HCT116 (cell line): ENCODE measurements around the gene CD164L2. TPM values are rescaled to one million over a fixed set of nuclear protein-coding genes. Genes with fewer than 3 reads are reported as not detected.

ENCODE experiments used
- ATAC-seq: fragments of 200-7000 bp; cut with Tn5 transposase; 2 replicates; pipeline ENCODE4 v1.9.1; 2020; ENCODE audit warnings: mild to moderate bottlenecking, moderate library complexity
- BruUV-seq: library from RNA; stranded (reverse); fragments of 400-500 nt; replicated peaks from 2 replicates; lab custom pipeline; 2021; lab: Mats Ljungman, UMichigan
- CTCF ChIA-PET: fragments of 300-600 bp; sonication (Branson Sonifier 250); formaldehyde crosslinking; loops from one replicate; lab custom pipeline; 2021; ENCODE audit warnings: antibody characterized with exemption; lab: Charles Lee
- POLR2A ChIA-PET: fragments of 300-600, 350-600 bp; sonication (Branson Sonifier 250); formaldehyde crosslinking; loops from one replicate; lab custom pipeline; 2021; ENCODE audit warnings: antibody characterized with exemption; lab: Charles Lee
- RAD21 ChIA-PET, 2 experiments: fragments of 300-600 bp; sonication (Branson Sonifier 250); formaldehyde crosslinking; loops; one replicate each; lab custom pipeline; 2023; ENCODE audit warnings: low total read pairs in 2 of 2; ENCODE audit not compliant: uncharacterized antibody in 2 of 2, unreplicated experiment in 2 of 2, low non-redundant PET in 1 of 2; lab: Charles Lee
- DNase-seq: peaks from one replicate; pipeline ENCODE4 v3.0.0-alpha.2; 2010; ENCODE audit warnings: low read depth, low spot score
- H2AFZ ChIP-seq: fragments of 200-600 bp; shearing (Covaris generic), sonication (generic); 2 replicates; pipeline ENCODE4 v1.6.1; 2017; ENCODE audit warnings: low read depth, mixed run types, mixed read lengths, antibody characterized with exemption, low read length; ENCODE audit not compliant: poor library complexity, severe bottlenecking
- H3K27ac ChIP-seq: 2 replicates; pipeline ENCODE4 v1.5.1; 2012; ENCODE audit warnings: low read depth, low read length
- H3K27me3 ChIP-seq: fragments of 200-600 bp; sonication (generic); 2 replicates; pipeline ENCODE4 v1.6.1; 2016; ENCODE audit warnings: mixed run types, low read length, mixed read lengths; ENCODE audit not compliant: insufficient read depth
- H3K36me3 ChIP-seq, 2 experiments: fragments of 200-500 bp in 1 of 2; fragments of 200-600 bp in 1 of 2; sonication (Bioruptor generic) in 1 of 2; sonication (generic) in 1 of 2; 2 replicates each; pipeline versions ENCODE4 v1.5.1 to v1.6.1; 2014 to 2016; ENCODE audit warnings: low read length in 2 of 2, inconsistent platforms in 1 of 2, mixed read lengths in 1 of 2, mixed run types in 1 of 2; ENCODE audit not compliant: insufficient read depth in 2 of 2, control insufficient read depth in 1 of 2
- H3K4me1 ChIP-seq, 2 experiments: fragments of 200-600 bp in 1 of 2; sonication (generic) in 1 of 2; 2 replicates each; pipeline versions ENCODE4 v1.5.1 to v1.6.1; 2012 to 2017; ENCODE audit warnings: low read length in 2 of 2, inconsistent platforms in 1 of 2, mild to moderate bottlenecking in 1 of 2, mixed read lengths in 1 of 2, mixed run types in 1 of 2, moderate library complexity in 1 of 2; ENCODE audit not compliant: insufficient read depth in 2 of 2, control insufficient read depth in 1 of 2
- H3K4me2 ChIP-seq: fragments of 200-600 bp; sonication (generic); 2 replicates; pipeline ENCODE4 v1.6.1; 2017; ENCODE audit warnings: mixed run types, low read length, mixed read lengths
- H3K4me3 ChIP-seq, 2 experiments: fragments of 200-600 bp in 1 of 2; sonication (generic) in 1 of 2; replicated peaks in 1 of 2; 2 replicates each; pipeline ENCODE4 v1.5.1; 2011 to 2016; ENCODE audit warnings: low read length in 2 of 2, control low read depth in 1 of 2, low read depth in 1 of 2, mild to moderate bottlenecking in 1 of 2, mixed read lengths in 1 of 2, mixed run types in 1 of 2
- H3K79me2 ChIP-seq: fragments of 200-600 bp; sonication (generic); 2 replicates; pipeline ENCODE4 v1.6.1; 2017; ENCODE audit warnings: mild to moderate bottlenecking, mixed run types, low read length, moderate library complexity, mixed read lengths; ENCODE audit not compliant: insufficient read depth
- H3K9ac ChIP-seq: fragments of 200-600 bp; sonication (generic); 2 replicates; pipeline ENCODE4 v1.6.1; 2016; ENCODE audit warnings: low read length, mixed read lengths
- H3K9me2 ChIP-seq: fragments of 200-600 bp; sonication (generic), shearing (Covaris generic); 2 replicates; pipeline ENCODE4 v1.6.1; 2017; ENCODE audit warnings: mixed run types, mild to moderate bottlenecking, moderate library complexity; ENCODE audit not compliant: insufficient read depth
- H3K9me3 ChIP-seq, 2 experiments: fragments of 200-500 bp in 1 of 2; fragments of 200-600 bp in 1 of 2; sonication (Bioruptor generic) in 1 of 2; sonication (generic) in 1 of 2; 2 replicates each; pipeline ENCODE4 v1.6.1; 2014 to 2017; ENCODE audit warnings: low read length in 2 of 2, mixed read lengths in 2 of 2, inconsistent platforms in 1 of 2, low read depth in 1 of 2, mild to moderate bottlenecking in 1 of 2, mixed run types in 1 of 2, moderate library complexity in 1 of 2; ENCODE audit not compliant: control insufficient read depth in 1 of 2, insufficient read depth in 1 of 2
- H4K20me1 ChIP-seq: fragments of 200-600 bp; sonication (generic), shearing (Covaris generic); 2 replicates; pipeline ENCODE4 v1.6.1; 2017; ENCODE audit warnings: mixed run types, mild to moderate bottlenecking, moderate library complexity; ENCODE audit not compliant: insufficient read depth
- CBX3 ChIP-seq: IDR thresholded peaks from 2 replicates; pipeline ENCODE4 v1.6.1; 2012; ENCODE audit warnings: low read depth
- CTCF ChIP-seq, 3 experiments: fragments of 200-600 bp in 1 of 3; sonication (generic) in 1 of 3; IDR thresholded peaks in 2 of 3; conservative IDR thresholded peaks in 1 of 3; 2 replicates each; pipeline ENCODE4 v1.5.1; 2012 to 2017; ENCODE audit warnings: low read depth in 2 of 3, low read length in 2 of 3, antibody characterized with exemption in 1 of 3, borderline replicate concordance in 1 of 3, control low read depth in 1 of 3, mild to moderate bottlenecking in 1 of 3, mixed read lengths in 1 of 3, mixed run types in 1 of 3, moderate library complexity in 1 of 3; ENCODE audit not compliant: insufficient read depth in 1 of 3
- EGR1 ChIP-seq: IDR thresholded peaks from 2 replicates; pipeline ENCODE4 v1.6.1; 2012; ENCODE audit warnings: low read depth
- ELF1 ChIP-seq: IDR thresholded peaks from 2 replicates; pipeline ENCODE4 v1.6.1; 2012; ENCODE audit warnings: low read depth, borderline replicate concordance
- EZH2 ChIP-seq: fragments of 200-600 bp; sonication (generic); IDR thresholded peaks from 2 replicates; pipeline ENCODE4 v1.6.1; 2017; ENCODE audit warnings: antibody characterized with exemption, mixed run types
- EZH2phosphoT487 ChIP-seq: fragments of 200-600 bp; IDR thresholded peaks from 2 replicates; pipeline ENCODE4 v1.6.1; 2018; ENCODE audit warnings: antibody characterized with exemption, borderline replicate concordance
- FOSL1 ChIP-seq: IDR thresholded peaks from 2 replicates; pipeline ENCODE4 v1.6.1; 2012; ENCODE audit warnings: low read depth
- JUND ChIP-seq: IDR thresholded peaks from 2 replicates; pipeline ENCODE4 v1.6.1; 2012
- MAX ChIP-seq: IDR thresholded peaks from 2 replicates; pipeline ENCODE4 v1.6.1; 2012
- POLR2A ChIP-seq: IDR thresholded peaks from 2 replicates; pipeline ENCODE4 v1.7.0; 2011; ENCODE audit warnings: borderline replicate concordance; ENCODE audit not compliant: insufficient read depth, insufficient read length; ENCODE audit errors: extremely low read depth
- POLR2AphosphoS5 ChIP-seq: IDR thresholded peaks from 2 replicates; pipeline ENCODE4 v1.6.1; 2011; ENCODE audit warnings: mild to moderate bottlenecking, low read depth, low read length, moderate library complexity
- RAD21 ChIP-seq: IDR thresholded peaks from 2 replicates; pipeline ENCODE4 v1.6.1; 2012; ENCODE audit warnings: low read depth, mild to moderate bottlenecking
- REST ChIP-seq: IDR thresholded peaks from 2 replicates; pipeline ENCODE4 v1.6.1; 2012; ENCODE audit warnings: low read depth
- SIN3A ChIP-seq: IDR thresholded peaks from 2 replicates; pipeline ENCODE4 v1.6.1; 2012; ENCODE audit warnings: low read depth
- SRF ChIP-seq: IDR thresholded peaks from 2 replicates; pipeline ENCODE4 v1.6.1; 2012; ENCODE audit warnings: low read depth
- TCF7L2 ChIP-seq: IDR thresholded peaks from 2 replicates; pipeline ENCODE4 v1.7.0; 2011; ENCODE audit warnings: borderline replicate concordance, inconsistent platforms; ENCODE audit not compliant: insufficient read depth, insufficient read length; ENCODE audit errors: extremely low read depth
- YY1 ChIP-seq: IDR thresholded peaks from 2 replicates; pipeline ENCODE4 v1.6.1; 2011; ENCODE audit warnings: low read length, low read depth, moderate library complexity, mild to moderate bottlenecking; ENCODE audit not compliant: insufficient replicate concordance; ENCODE audit errors: extremely low read depth
- ZBTB33 ChIP-seq: IDR thresholded peaks from 2 replicates; pipeline ENCODE4 v1.6.1; 2011; ENCODE audit warnings: mild to moderate bottlenecking, low read length, moderate library complexity; ENCODE audit not compliant: insufficient replicate concordance; ENCODE audit errors: extremely low read depth
- ZFX ChIP-seq: fragments of 450-650 bp; IDR thresholded peaks from 2 replicates; pipeline ENCODE4 v1.6.1; 2017
- ZNF274 ChIP-seq: fragments of 200-500 bp; sonication (Bioruptor generic); IDR thresholded peaks from 2 replicates; pipeline ENCODE4 v1.6.1; 2014; ENCODE audit warnings: mild to moderate bottlenecking, low read depth, low read length, inconsistent platforms
- intact Hi-C: fragments of 100-400 bp; cut with micrococcal nuclease; formaldehyde crosslinking; loops from 2 replicates; pipeline ENCODE4 v1.10.0; 2022
- total RNA-seq: library from RNA; stranded (reverse); gene quantifications from one replicate; pipeline ENCODE4 v1.2.1, GENCODE V29; 2021; ENCODE audit not compliant: unreplicated experiment

CD164L2 gene
- total RNA-seq, 1 experiment from 2014 or later: 11.6 TPM

GRCh38 chr1:27346357-27346756 lies 36.8 kb downstream of the CD164L2 start (continued):
- TF ChIP-seq REST (no peak), POLR2A (no peak)

- no peak overlapping the region for H3K4me2 ChIP-seq
- H3K9me2 ChIP-seq: no peaks in the 10 kb centered on the region
- ATAC-seq (no peak), DNase-seq (no peak)
- H3K4me1 ChIP-seq: peaks cover 41 to 79% of the 10 kb centered on the region in 2 experiments
- H3K27me3 ChIP-seq: no peaks in the 10 kb centered on the region
- H3K27ac ChIP-seq: no peak overlapping the region
- ChIA-PET RAD21 (no interaction called here), POLR2A (no interaction called here), CTCF (no interaction called here)
- intact Hi-C loops: no loop called here
- no peaks in the 10 kb centered on the region for H3K36me3 ChIP-seq
- no TSS peak for BruUV-seq
- no peak for TF ChIP-seq ZNF274
- TF ChIP-seq JUND: no peak
- TF ChIP-seq FOSL1: no peak
- no peak for TF ChIP-seq POLR2A
- TF ChIP-seq CTCF (IDR thresholded peaks at IDR 0.05 in 2 of 3, conservative IDR thresholded peaks at IDR 0.05 in 1 of 3; ENCODE audit: borderline replicate concordance in 1 of 3, insufficient read depth in 1 of 3, low read depth in 2 of 3, low read length in 2 of 3): no peak
- no peak for TF ChIP-seq SRF
- TF ChIP-seq EGR1: no peak
- no peak for TF ChIP-seq SIN3A
- TF ChIP-seq ZFX: no peak
- TF ChIP-seq EZH2: no peak
- TF ChIP-seq ZBTB33: no peak
- no peak for TF ChIP-seq EZH2phosphoT487
- TF ChIP-seq YY1: no peak
- TF ChIP-seq MAX: no peak
- TF ChIP-seq RAD21: no peak
- TF ChIP-seq CBX3: no peak
- no peak for TF ChIP-seq POLR2AphosphoS5
- TF ChIP-seq TCF7L2: no peak
- TF ChIP-seq ELF1: no peak
- no peaks in the 10 kb centered on the region for H4K20me1 ChIP-seq
- H3K9me3 ChIP-seq: no peaks in the 10 kb centered on the region
- H3K79me2 ChIP-seq: peaks cover 21% of the 10 kb centered on the region; the same call in 1 of the 2 replicates
- no peak overlapping the region for H3K4me3 ChIP-seq
- H3K9ac ChIP-seq: no peak overlapping the region
- H2AFZ ChIP-seq: no peak overlapping the region
Observed at GRCh38 chr1:27345272-27345671, 37.9 kb downstream of the CD164L2 start.
